ENCODE measurements around the gene GRIP1.

Gene GRIP1

GRCh38 chr12:66312189-66312588, 366.7 kb downstream of the GRIP1 start:
- TF ChIP-seq EGR1 (IDR thresholded peaks at IDR 0.05) (no peak), TEAD4 (IDR thresholded peaks at IDR 0.05) (no peak), YY1 (IDR thresholded peaks at IDR 0.05; ENCODE audit: low read depth) (no peak), TCF12 (IDR thresholded peaks at IDR 0.05; ENCODE audit: low read depth) (no peak), USF1 (IDR thresholded peaks at IDR 0.05) (no peak)

- TF ChIP-seq MAX (IDR thresholded peaks at IDR 0.05) = no peak
- no peak for TF ChIP-seq FOXM1 (IDR thresholded peaks at IDR 0.05; ENCODE audit: borderline replicate concordance, low read depth)
- TF ChIP-seq CREB1 (IDR thresholded peaks at IDR 0.05; ENCODE audit: low read depth) = no peak
- TF ChIP-seq EP300 (IDR thresholded peaks at IDR 0.05; ENCODE audit: borderline replicate concordance) = no peak
- no peak for TF ChIP-seq TEAD4 (IDR thresholded peaks at IDR 0.05)
- TF ChIP-seq, protein P1, sequence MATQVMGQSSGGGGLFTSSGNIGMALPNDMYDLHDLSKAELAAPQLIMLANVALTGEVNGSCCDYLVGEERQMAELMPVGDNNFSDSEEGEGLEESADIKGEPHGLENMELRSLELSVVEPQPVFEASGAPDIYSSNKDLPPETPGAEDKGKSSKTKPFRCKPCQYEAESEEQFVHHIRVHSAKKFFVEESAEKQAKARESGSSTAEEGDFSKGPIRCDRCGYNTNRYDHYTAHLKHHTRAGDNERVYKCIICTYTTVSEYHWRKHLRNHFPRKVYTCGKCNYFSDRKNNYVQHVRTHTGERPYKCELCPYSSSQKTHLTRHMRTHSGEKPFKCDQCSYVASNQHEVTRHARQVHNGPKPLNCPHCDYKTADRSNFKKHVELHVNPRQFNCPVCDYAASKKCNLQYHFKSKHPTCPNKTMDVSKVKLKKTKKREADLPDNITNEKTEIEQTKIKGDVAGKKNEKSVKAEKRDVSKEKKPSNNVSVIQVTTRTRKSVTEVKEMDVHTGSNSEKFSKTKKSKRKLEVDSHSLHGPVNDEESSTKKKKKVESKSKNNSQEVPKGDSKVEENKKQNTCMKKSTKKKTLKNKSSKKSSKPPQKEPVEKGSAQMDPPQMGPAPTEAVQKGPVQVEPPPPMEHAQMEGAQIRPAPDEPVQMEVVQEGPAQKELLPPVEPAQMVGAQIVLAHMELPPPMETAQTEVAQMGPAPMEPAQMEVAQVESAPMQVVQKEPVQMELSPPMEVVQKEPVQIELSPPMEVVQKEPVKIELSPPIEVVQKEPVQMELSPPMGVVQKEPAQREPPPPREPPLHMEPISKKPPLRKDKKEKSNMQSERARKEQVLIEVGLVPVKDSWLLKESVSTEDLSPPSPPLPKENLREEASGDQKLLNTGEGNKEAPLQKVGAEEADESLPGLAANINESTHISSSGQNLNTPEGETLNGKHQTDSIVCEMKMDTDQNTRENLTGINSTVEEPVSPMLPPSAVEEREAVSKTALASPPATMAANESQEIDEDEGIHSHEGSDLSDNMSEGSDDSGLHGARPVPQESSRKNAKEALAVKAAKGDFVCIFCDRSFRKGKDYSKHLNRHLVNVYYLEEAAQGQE (IDR thresholded peaks at IDR 0.05; ENCODE audit: low read depth) = no peak
- TF ChIP-seq ZBTB7A (IDR thresholded peaks at IDR 0.05; ENCODE audit: low read depth) = no peak
- TF ChIP-seq EGR1 (IDR thresholded peaks at IDR 0.05) = no peak
- TF ChIP-seq YY1 (IDR thresholded peaks at IDR 0.05; ENCODE audit: low read depth) = no peak
These were observed 369.3 kb downstream of the GRIP1 start for GRCh38 chr12:66309606-66310005.

GRCh38 chr12:66304296-66304900, 374.5 kb downstream of the GRIP1 start:
- TF ChIP-seq YY1 (IDR thresholded peaks at IDR 0.05; ENCODE audit: low read depth) (no peak), CEBPB (IDR thresholded peaks at IDR 0.05) (no peak), ZBTB7A (IDR thresholded peaks at IDR 0.05; ENCODE audit: low read depth) (no peak), RAD21 (IDR thresholded peaks at IDR 0.05; ENCODE audit: low read depth) (no peak), TEAD4 (IDR thresholded peaks at IDR 0.05) (no peak), TAF1 (IDR thresholded peaks at IDR 0.05; ENCODE audit: low read depth) (no peak), FOXM1 (IDR thresholded peaks at IDR 0.05; ENCODE audit: borderline replicate concordance, low read depth) (no peak), USF1 (IDR thresholded peaks at IDR 0.05) (no peak), TCF12 (IDR thresholded peaks at IDR 0.05; ENCODE audit: low read depth) (no peak), CREB1 (IDR thresholded peaks at IDR 0.05; ENCODE audit: low read depth) (no peak), EP300 (IDR thresholded peaks at IDR 0.05; ENCODE audit: borderline replicate concordance) (no peak), EGR1 (IDR thresholded peaks at IDR 0.05) (no peak), NFIC (IDR thresholded peaks at IDR 0.05) (no peak), MAX (IDR thresholded peaks at IDR 0.05) (no peak)
- TF ChIP-seq, protein P1 (IDR thresholded peaks at IDR 0.05; ENCODE audit: low read depth) = no peak

DNA sequence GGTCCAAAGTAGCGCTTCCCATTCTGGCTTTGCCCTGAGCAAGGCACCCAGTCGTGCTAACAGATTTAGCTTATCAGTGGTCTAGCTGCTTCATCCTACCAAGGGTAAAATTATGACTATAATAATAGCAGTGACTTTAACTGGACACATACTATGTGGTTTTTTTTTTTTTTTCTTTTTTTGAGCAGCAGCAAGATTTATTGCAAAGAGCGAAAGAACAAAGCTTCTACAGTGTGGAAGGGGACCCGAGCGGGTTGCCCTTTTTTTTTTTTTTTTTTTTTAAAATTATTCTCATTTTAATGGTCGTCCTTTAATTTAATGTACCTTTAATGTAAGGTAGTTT, 376.1 kb downstream of the GRIP1 start:
- TF ChIP-seq MAX (IDR thresholded peaks at IDR 0.05) = no peak
- TF ChIP-seq, protein P1 (IDR thresholded peaks at IDR 0.05; ENCODE audit: low read depth) = no peak
- TF ChIP-seq RAD21 (IDR thresholded peaks at IDR 0.05; ENCODE audit: low read depth) = no peak
- TF ChIP-seq TAF1 (IDR thresholded peaks at IDR 0.05; ENCODE audit: low read depth) = no peak
- no peak for TF ChIP-seq EP300 (IDR thresholded peaks at IDR 0.05; ENCODE audit: borderline replicate concordance)
- no peak for TF ChIP-seq USF1 (IDR thresholded peaks at IDR 0.05)
- TF ChIP-seq CEBPB (IDR thresholded peaks at IDR 0.05) = no peak
- no peak for TF ChIP-seq TCF12 (IDR thresholded peaks at IDR 0.05; ENCODE audit: low read depth)
